ENCODE data around the gene CFAP74.
"Not testable (repeated sequence)": the region's sequence is repeated elsewhere in the genome, so short reads cannot be mapped to it uniquely, and the experiment has no call there.

Gene CFAP74

GRCh38 chr1:1987142-1987510, 16.5 kb downstream of the CFAP74 start:
- no peak for DNase-seq (ENCODE audit: extremely low read depth in 1 of 2, low read depth in 1 of 2)

GRCh38 chr1:1986451-1987141, 17.0 kb downstream of the CFAP74 start:
- DNase-seq (ENCODE audit: extremely low read depth in 1 of 2, low read depth in 1 of 2): no peak

- DNase-seq (ENCODE audit: extremely low read depth in 1 of 2, low read depth in 1 of 2): no peak
These were observed 18.1 kb downstream of the CFAP74 start for GRCh38 chr1:1985375-1986050.

- no peak for DNase-seq (ENCODE audit: extremely low read depth in 1 of 2, low read depth in 1 of 2)
These were observed 19.0 kb downstream of the CFAP74 start for GRCh38 chr1:1984560-1985070.

- no peak for DNase-seq (ENCODE audit: extremely low read depth in 1 of 2, low read depth in 1 of 2)
These were observed 21.0 kb downstream of the CFAP74 start for GRCh38 chr1:1982379-1983232.

GRCh38 chr1:1981631-1982327, 21.8 kb downstream of the CFAP74 start:
- not testable (repeated sequence) for DNase-seq (ENCODE audit: extremely low read depth in 1 of 2, low read depth in 1 of 2)

GRCh38 chr1:1981142-1981500, 22.5 kb downstream of the CFAP74 start:
- DNase-seq (ENCODE audit: extremely low read depth in 1 of 2, low read depth in 1 of 2): no peak

- no peak for DNase-seq (ENCODE audit: extremely low read depth in 1 of 2, low read depth in 1 of 2)
These were observed 23.0 kb downstream of the CFAP74 start for GRCh38 chr1:1980467-1981141.

GRCh38 chr1:1979482-1980165, 24.0 kb downstream of the CFAP74 start:
- DNase-seq (ENCODE audit: extremely low read depth in 1 of 2, low read depth in 1 of 2): no peak

- DNase-seq (ENCODE audit: extremely low read depth in 1 of 2, low read depth in 1 of 2): not testable (repeated sequence)
These were observed 24.7 kb downstream of the CFAP74 start for GRCh38 chr1:1978690-1979481.

- DNase-seq (ENCODE audit: extremely low read depth in 1 of 2, low read depth in 1 of 2): no peak
These were observed 25.5 kb downstream of the CFAP74 start for GRCh38 chr1:1978108-1978507.

- DNase-seq (ENCODE audit: extremely low read depth in 1 of 2, low read depth in 1 of 2): no peak
These were observed 27.6 kb downstream of the CFAP74 start for GRCh38 chr1:1976031-1976430.

- no peak for DNase-seq (ENCODE audit: extremely low read depth in 1 of 2, low read depth in 1 of 2)
These were observed 28.1 kb downstream of the CFAP74 start for GRCh38 chr1:1975535-1975934.

- DNase-seq (ENCODE audit: extremely low read depth in 1 of 2, low read depth in 1 of 2): no peak
These were observed 28.8 kb downstream of the CFAP74 start for GRCh38 chr1:1974834-1975233.

GRCh38 chr1:1973716-1974642, 29.6 kb downstream of the CFAP74 start:
- no peak for DNase-seq (ENCODE audit: extremely low read depth in 1 of 2, low read depth in 1 of 2)

- no peak for DNase-seq (ENCODE audit: extremely low read depth in 1 of 2, low read depth in 1 of 2)
These were observed 30.4 kb downstream of the CFAP74 start for GRCh38 chr1:1972976-1973715.

GRCh38 chr1:1971688-1972087, 31.9 kb downstream of the CFAP74 start:
- DNase-seq (ENCODE audit: extremely low read depth in 1 of 2, low read depth in 1 of 2): no peak
